ENCODE data around the gene GMDS. TPM values are rescaled to one million over a fixed set of nuclear protein-coding genes. Genes with fewer than 3 reads are reported as not detected.

GMDS gene
- total RNA-seq, 1 experiment from 2014 or later: 7.9 TPM

DNA sequence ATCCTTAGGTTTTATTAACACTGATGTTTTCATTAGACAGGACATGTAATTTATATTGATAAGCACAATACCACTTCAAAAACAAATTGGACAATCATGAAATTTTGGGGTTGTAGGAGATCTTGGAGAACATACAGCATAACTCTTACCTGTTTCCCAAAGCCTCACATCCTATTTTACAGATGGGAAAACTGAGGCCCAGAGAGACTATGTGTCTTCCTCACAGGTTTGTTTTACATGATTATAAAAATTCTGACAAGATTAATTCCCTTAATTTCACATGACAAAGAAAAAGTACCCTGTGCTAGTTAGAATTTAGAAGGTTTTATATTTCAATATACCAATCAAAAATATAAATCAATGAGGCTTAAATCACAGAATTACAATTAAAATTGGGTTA lies 145.5 kb downstream of the GMDS start:
- Histone ChIP-seq H3K9me3 (replicated peaks) (no peaks in the 10 kb centered on the region), H3K27ac (no peak overlapping the region), H3K36me3 (no peaks in the 10 kb centered on the region), H3K27me3 (replicated peaks) (no peaks in the 10 kb centered on the region), H3K4me1 (replicated peaks) (peaks cover 5% of the 10 kb centered on the region; the same call in 1 of the 2 replicates), H3K4me3 (no peak overlapping the region)
- DNase-seq (ENCODE audit: low read depth in 1 of 2, low spot score in 2 of 2): no peak

DNA sequence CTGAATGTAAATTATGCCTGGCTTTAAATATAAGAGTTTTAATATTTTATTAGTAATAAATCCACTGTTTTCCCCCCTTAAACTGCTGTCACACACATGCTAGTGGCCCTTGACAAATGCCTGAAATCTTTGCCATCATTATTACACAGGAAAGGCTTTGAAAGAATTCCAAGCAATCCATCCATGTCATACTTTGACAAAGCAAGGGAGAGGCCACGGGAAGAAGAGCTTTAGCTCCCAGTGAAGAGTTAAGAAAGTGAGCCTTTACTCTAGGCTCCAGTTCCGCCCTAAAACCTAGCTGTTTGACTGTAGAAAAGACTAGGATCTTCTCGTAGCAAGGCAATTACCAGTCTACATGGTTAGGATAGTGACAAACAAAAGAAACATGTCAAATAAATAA lies 147.9 kb downstream of the GMDS start:
- no peak overlapping the region for H3K27ac ChIP-seq
- H3K36me3 ChIP-seq: no peaks in the 10 kb centered on the region
- H3K9me3 ChIP-seq (replicated peaks): no peaks in the 10 kb centered on the region
- no peaks in the 10 kb centered on the region for H3K4me1 ChIP-seq (replicated peaks)
- no peak for DNase-seq (ENCODE audit: low read depth in 1 of 2, low spot score in 2 of 2)
- no peak overlapping the region for H3K4me3 ChIP-seq
- no peaks in the 10 kb centered on the region for H3K27me3 ChIP-seq (replicated peaks)

DNA sequence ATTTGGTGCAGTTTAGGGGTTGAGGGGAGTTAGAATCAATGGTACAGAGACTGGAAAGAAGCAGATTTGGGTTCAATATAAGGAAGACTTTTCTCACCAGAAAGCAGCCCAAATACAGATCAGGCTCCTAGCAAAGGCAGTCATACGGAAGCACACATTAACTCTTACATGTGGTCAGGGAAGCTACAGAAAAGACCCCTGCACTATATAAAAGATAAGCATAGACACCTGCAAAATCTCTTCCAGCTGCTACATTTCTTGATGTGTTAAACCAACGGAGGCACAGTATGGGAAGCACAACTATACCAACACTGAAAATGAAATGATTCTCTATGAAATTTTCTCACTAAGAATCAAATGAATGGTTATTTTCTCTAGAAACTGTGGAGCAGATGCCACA lies 150.8 kb downstream of the GMDS start:
- Histone ChIP-seq H3K9me3 (replicated peaks) (no peaks in the 10 kb centered on the region), H3K36me3 (no peaks in the 10 kb centered on the region), H3K27me3 (replicated peaks) (no peaks in the 10 kb centered on the region), H3K4me1 (replicated peaks) (no peaks in the 10 kb centered on the region), H3K4me3 (no peak overlapping the region), H3K27ac (no peak overlapping the region)
- no peak for DNase-seq (ENCODE audit: low read depth in 1 of 2, low spot score in 2 of 2)

DNA sequence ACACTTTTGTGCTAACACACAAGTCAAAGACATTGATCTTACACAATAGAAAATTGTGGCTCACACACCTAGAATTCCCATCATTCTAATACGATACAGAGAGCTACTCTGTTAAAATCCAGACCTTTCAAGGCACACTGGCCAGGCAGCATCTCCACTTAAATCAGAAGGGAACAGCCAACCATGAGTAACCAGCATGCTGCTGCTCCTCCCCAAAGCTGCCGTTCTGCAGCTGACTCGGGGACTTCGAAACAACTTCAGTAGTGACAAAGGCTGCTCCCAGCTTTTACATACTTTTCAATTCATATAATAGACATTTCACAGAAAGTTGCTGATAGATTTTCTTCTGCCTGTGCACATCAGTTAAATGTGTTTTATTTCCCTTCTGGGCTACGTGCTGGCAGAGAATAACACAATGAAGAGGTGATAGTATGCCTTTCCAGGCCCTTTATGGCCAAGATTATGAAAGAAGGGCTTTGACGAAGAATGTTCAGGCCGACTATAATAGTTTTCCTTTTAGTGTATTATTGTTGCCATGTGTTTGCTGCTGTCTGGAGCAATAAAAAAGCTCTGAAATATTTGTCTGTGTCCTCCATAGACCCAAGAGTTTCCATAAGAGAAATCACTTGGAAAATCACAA lies 159.0 kb downstream of the GMDS start:
- Histone ChIP-seq H3K27me3 (replicated peaks) (no peaks in the 10 kb centered on the region), H3K36me3 (no peaks in the 10 kb centered on the region), H3K4me1 (replicated peaks) (peaks cover 12% of the 10 kb centered on the region), H3K27ac (no peak overlapping the region), H3K9me3 (replicated peaks) (no peaks in the 10 kb centered on the region), H3K4me3 (no peak overlapping the region)
- DNase-seq (ENCODE audit: low read depth in 1 of 2, low spot score in 2 of 2): no peak

DNA sequence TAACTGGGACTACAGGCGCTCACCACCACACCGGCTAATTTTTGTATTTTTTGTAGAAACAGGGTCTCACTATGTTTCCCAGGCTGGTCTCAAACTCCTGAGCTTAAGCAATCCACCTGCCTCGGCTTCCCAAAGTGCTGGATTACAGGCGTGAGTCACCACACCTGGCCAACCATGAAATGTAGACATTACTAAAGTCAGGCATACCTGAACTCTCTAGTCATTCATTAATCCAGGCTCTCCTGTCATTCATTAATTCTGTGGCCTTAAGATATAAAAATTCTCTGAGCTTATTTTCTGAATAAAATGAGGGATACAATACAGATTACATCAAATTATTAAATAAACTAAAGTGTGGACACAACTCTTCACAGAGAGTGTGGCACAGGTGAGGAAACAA lies 159.7 kb downstream of the GMDS start:
- Histone ChIP-seq H3K9me3 (replicated peaks) (no peaks in the 10 kb centered on the region), H3K4me1 (replicated peaks) (peaks cover 15% of the 10 kb centered on the region)

DNA sequence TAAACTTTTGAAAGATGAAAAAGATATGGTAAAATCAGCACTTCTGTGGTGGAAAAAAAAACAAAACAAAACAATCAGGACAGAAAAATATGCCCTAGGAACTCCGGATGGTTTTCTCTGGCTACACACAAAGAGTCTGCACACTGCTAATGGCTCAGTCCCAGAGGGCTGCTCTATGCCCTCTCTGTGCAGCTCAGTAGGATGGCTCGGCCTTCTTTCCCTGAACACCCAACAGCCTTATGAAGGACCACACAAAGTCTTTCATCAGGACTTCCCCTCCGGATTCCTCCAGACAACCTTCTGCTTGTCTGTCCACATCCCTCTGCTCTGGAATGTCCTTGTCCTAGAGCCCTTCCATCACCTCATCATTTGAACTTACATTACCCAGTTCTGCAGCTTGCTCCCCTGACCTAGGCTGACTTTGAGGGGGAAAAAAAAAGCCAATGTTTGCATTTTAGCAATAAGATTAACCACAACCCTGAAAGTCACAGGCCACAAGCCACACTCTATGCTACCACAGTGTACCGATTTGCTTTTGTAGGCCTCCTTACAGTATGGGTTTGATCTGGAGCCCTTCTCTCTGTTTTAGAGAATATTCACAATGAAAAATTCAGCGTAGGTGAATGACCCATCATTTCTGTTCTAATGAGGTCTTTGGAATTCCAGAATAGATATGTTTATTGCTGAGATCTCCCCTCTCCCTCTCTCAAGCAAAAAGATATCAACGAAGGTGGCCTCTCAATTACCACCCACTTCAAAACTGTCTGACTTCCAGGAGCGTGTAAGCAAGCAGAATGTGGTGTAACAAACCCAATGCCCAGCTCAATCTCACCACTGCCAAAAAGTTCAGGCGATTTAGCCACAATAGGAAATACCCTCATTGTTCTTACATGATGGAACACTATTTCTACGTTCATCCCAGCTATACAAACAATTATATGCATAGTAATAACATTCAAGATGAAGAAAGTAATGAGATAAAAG lies 164.0 kb downstream of the GMDS start:
- H3K27ac ChIP-seq: peak overlapping the region; percentile 42; the same call in 1 of the 2 replicates
- H3K4me3 ChIP-seq: no peak overlapping the region
- DNase-seq (ENCODE audit: low read depth in 1 of 2, low spot score in 2 of 2): peak in 1 of 2 experiments; percentile 65
- H3K4me1 ChIP-seq (replicated peaks): peaks cover 15% of the 10 kb centered on the region
- no peaks in the 10 kb centered on the region for H3K36me3 ChIP-seq
- H3K9me3 ChIP-seq (replicated peaks): no peaks in the 10 kb centered on the region
- H3K27me3 ChIP-seq (replicated peaks): no peaks in the 10 kb centered on the region

More for the DNA sequence above, 159.7 kb downstream of the GMDS start:
- Histone ChIP-seq H3K4me3 (no peak overlapping the region), H3K27me3 (replicated peaks) (no peaks in the 10 kb centered on the region), H3K27ac (no peak overlapping the region), H3K36me3 (no peaks in the 10 kb centered on the region)
- no peak for DNase-seq (ENCODE audit: low read depth in 1 of 2, low spot score in 2 of 2)

DNA sequence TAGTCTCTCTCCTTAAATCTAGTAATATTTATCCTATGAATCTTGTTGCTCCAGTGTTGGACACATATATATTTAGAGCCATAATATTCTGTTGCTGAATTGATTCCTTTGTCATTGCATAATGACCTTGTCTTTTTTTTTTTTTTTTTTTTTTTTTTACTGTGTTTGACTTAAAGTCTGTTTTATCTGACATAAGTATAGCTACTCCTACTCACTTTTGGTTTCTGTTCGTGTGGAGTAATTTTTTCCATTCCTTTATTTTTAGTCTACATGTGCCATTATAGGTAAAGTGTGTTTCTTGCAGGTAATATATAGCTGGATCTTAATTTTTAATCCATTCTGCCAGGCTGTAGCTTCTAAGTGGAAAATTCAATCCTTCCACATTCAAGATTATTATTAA lies 166.5 kb downstream of the GMDS start:
- no peak for DNase-seq (ENCODE audit: low read depth in 1 of 2, low spot score in 2 of 2)
- H3K27me3 ChIP-seq (replicated peaks): no peaks in the 10 kb centered on the region
- H3K4me1 ChIP-seq (replicated peaks): peaks cover 15% of the 10 kb centered on the region
- H3K9me3 ChIP-seq (replicated peaks): no peaks in the 10 kb centered on the region
- H3K27ac ChIP-seq: no peak overlapping the region
- no peaks in the 10 kb centered on the region for H3K36me3 ChIP-seq
- no peak overlapping the region for H3K4me3 ChIP-seq

DNA sequence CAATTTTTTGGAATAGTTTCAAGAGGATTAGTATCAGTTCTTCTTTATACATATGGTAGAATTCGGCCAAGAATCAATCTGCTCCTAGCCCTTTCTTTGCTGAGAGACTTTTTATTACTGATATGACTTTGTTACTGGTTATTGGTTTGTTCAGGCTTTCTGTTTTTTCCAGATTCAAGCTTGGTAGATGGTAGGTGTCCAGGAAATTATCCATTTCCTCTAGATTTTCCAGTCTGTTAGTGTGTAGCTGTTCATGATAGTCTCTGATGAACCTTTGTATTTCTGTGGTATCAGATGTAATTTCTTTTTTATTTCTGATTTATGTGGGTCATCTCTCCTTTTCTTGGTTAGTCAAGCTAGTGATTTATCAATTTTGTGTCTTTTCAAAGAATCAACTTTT lies 167.6 kb downstream of the GMDS start:
- no peaks in the 10 kb centered on the region for H3K36me3 ChIP-seq
- H3K27me3 ChIP-seq (replicated peaks): no peaks in the 10 kb centered on the region
- no peaks in the 10 kb centered on the region for H3K9me3 ChIP-seq (replicated peaks)
- H3K27ac ChIP-seq: no peak overlapping the region
- H3K4me3 ChIP-seq: no peak overlapping the region
- no peak for DNase-seq (ENCODE audit: low read depth in 1 of 2, low spot score in 2 of 2)
- peaks cover 15% of the 10 kb centered on the region for H3K4me1 ChIP-seq (replicated peaks)

DNA sequence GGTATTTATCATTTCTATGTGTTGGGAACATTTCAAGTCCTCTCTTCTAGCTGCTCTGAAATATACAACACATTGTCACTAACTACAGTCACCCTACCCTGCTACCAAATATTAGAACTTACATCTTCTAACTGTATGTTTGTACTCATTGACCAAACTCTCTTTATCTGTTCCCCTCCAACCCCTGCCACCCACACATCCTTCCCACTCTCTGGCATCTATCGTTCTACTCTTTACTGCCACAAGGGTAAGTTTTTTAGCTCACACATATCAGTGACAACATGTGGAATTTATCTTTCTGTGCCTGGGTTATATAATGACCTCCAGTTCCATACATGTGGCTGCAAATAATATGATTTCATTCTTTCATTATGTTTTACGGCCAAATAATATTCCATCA lies 171.9 kb downstream of the GMDS start:
- Histone ChIP-seq H3K9me3 (replicated peaks) (no peaks in the 10 kb centered on the region), H3K27me3 (replicated peaks) (no peaks in the 10 kb centered on the region), H3K4me3 (no peak overlapping the region), H3K27ac (no peak overlapping the region), H3K36me3 (no peaks in the 10 kb centered on the region), H3K4me1 (replicated peaks) (no peaks in the 10 kb centered on the region)
- DNase-seq (ENCODE audit: low read depth in 1 of 2, low spot score in 2 of 2): no peak

DNA sequence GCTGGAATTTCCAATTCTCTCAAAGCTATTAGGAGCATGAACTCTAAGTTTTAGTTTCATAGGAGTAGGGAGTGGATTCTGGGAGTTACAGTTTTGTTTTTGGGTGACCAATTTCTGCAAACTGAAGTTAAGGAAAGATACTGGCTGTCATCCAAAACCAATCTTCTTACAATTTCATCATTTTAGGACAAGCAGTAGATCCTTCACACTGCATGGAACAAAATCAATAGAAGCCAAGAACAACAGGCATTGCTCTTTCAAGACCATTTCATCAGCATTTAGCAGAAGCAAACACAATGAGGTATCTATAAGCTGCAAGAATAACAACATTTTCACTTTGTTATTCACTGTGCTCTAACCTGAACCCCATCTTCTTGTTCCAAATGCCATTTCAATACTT lies 173.0 kb downstream of the GMDS start:
- no peaks in the 10 kb centered on the region for H3K27me3 ChIP-seq (replicated peaks)
- H3K9me3 ChIP-seq (replicated peaks): no peaks in the 10 kb centered on the region
- no peak for DNase-seq (ENCODE audit: low read depth in 1 of 2, low spot score in 2 of 2)
- no peak overlapping the region for H3K4me3 ChIP-seq
- no peak overlapping the region for H3K27ac ChIP-seq
- H3K4me1 ChIP-seq (replicated peaks): no peaks in the 10 kb centered on the region
- H3K36me3 ChIP-seq: no peaks in the 10 kb centered on the region

DNA sequence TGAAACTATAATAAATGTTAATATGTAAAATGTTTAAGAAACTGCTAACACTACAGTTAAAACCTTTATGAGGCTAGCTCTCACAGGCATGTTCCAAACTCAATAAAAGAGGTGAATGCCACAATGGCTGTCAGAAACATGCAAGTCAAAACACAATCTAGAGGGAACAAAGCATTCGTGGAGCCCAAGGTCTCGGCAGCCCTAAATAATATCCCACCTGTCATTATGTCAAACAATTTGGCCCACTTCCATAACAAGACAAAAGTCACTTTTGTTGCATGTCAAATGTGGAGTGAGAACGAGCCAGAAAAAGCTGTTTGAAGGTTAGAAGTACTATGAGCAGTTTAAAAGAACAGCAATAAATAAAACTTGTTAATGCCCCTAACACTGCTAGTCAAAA lies 181.9 kb downstream of the GMDS start:
- Histone ChIP-seq H3K27me3 (replicated peaks) (no peaks in the 10 kb centered on the region), H3K27ac (no peak overlapping the region), H3K4me3 (no peak overlapping the region), H3K36me3 (no peaks in the 10 kb centered on the region), H3K4me1 (replicated peaks) (no peaks in the 10 kb centered on the region), H3K9me3 (replicated peaks) (no peaks in the 10 kb centered on the region)
- DNase-seq (ENCODE audit: low read depth in 1 of 2, low spot score in 2 of 2): no peak

DNA sequence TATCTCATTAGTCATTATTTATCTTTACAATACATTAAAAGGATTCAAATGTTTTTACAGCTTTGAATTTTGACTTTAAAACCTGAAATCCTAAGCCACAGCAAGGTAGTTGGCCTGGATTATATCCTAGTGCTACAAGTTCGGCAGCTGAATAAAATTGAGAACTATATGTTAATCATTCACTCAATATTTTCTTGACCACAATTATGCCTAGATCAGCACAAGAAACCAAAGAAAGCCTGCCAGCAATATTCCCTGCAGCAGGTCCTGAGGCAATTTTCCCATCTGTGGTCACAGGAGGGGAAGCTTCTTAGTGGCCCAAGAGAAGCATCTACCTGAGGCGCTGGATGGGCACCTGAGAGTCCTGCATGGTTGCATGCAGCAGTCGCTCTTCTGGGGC lies 183.5 kb downstream of the GMDS start:
- no peaks in the 10 kb centered on the region for H3K27me3 ChIP-seq (replicated peaks)
- no peaks in the 10 kb centered on the region for H3K4me1 ChIP-seq (replicated peaks)

DNA sequence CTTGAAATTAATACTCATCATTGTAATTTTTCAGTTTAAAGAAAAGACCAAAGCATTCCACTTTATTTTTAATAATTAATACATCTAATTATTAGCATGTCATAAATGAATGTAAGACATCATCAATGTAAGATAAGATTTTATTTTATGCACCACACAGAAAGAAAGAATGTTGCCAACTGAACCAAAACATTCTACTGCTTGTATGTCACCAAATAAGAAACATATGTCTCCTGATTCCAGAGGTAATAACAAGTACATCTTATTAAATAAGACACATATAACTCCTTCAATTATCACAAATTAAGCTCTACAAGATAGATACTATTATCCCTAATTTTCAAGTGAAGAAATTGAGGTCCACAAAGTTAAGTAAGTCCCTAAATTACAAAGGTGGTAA lies 189.5 kb downstream of the GMDS start:
- Histone ChIP-seq H3K4me3 (no peak overlapping the region), H3K4me1 (replicated peaks) (peaks cover 5% of the 10 kb centered on the region), H3K36me3 (no peaks in the 10 kb centered on the region), H3K27me3 (replicated peaks) (no peaks in the 10 kb centered on the region), H3K9me3 (replicated peaks) (no peaks in the 10 kb centered on the region), H3K27ac (no peak overlapping the region)
- no peak for DNase-seq (ENCODE audit: low read depth in 1 of 2, low spot score in 2 of 2)

More for the DNA sequence above, 183.5 kb downstream of the GMDS start:
- Histone ChIP-seq H3K4me3 (no peak overlapping the region), H3K27ac (no peak overlapping the region), H3K36me3 (no peaks in the 10 kb centered on the region), H3K9me3 (replicated peaks) (no peaks in the 10 kb centered on the region)
- DNase-seq (ENCODE audit: low read depth in 1 of 2, low spot score in 2 of 2): no peak

DNA sequence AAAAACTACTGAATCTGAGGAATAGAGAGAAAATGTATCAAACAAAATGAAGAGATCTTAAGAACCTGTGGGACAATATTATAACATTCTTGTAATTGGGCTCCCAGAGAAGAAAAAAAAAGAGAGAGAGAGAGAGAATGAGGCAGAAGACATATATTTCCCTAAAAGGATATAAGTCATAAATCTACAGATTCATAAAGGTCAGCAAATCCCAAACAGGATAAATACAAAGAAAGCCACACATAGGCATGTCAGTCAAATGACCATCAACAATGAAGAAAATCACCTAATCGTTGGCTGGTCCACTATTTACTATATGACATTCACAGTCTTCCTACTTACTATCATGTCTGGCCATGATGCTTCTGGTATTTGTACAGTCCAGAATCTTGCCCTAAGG lies 190.3 kb downstream of the GMDS start:
- H3K4me1 ChIP-seq (replicated peaks): peaks cover 5% of the 10 kb centered on the region
- no peak overlapping the region for H3K27ac ChIP-seq
- H3K27me3 ChIP-seq (replicated peaks): no peaks in the 10 kb centered on the region
- no peaks in the 10 kb centered on the region for H3K36me3 ChIP-seq
- H3K9me3 ChIP-seq (replicated peaks): no peaks in the 10 kb centered on the region
- DNase-seq (ENCODE audit: low read depth in 1 of 2, low spot score in 2 of 2): no peak
- no peak overlapping the region for H3K4me3 ChIP-seq
